Stimulated activated naive CD4-positive, alpha-beta T cell (primary cell): ENCODE measurements around the gene PLA2G3.
"Not testable (repeated sequence)": the region's sequence is repeated elsewhere in the genome, so short reads cannot be mapped to it uniquely, and the experiment has no call there.

Source experiments
- DNase-seq, 6 experiments: peaks; one replicate each; lab custom pipeline; 2025; lab: John Stamatoyannopoulos, UW

PLA2G3 gene

GRCh38 chr22:31099841-31100761, 40.2 kb downstream of the PLA2G3 start:
- DNase-seq: no peak

- DNase-seq: no peak
These were observed 40.9 kb downstream of the PLA2G3 start for GRCh38 chr22:31099386-31099785.

GRCh38 chr22:31098632-31099110, 41.6 kb downstream of the PLA2G3 start:
- no peak for DNase-seq

GRCh38 chr22:31097941-31098631, 42.2 kb downstream of the PLA2G3 start:
- DNase-seq: no peak

GRCh38 chr22:31097539-31097938, 42.8 kb downstream of the PLA2G3 start:
- DNase-seq: not testable (repeated sequence)

GRCh38 chr22:31096657-31097279, 43.5 kb downstream of the PLA2G3 start:
- DNase-seq: no peak

GRCh38 chr22:31095637-31096249, 44.6 kb downstream of the PLA2G3 start:
- DNase-seq: no peak

- no peak for DNase-seq
These were observed 45.6 kb downstream of the PLA2G3 start for GRCh38 chr22:31094741-31095140.

- DNase-seq: no peak
These were observed 46.2 kb downstream of the PLA2G3 start for GRCh38 chr22:31094021-31094551.

GRCh38 chr22:31093086-31093850, 47.0 kb downstream of the PLA2G3 start:
- DNase-seq: no peak

GRCh38 chr22:31092161-31092560, 48.1 kb downstream of the PLA2G3 start:
- no peak for DNase-seq

GRCh38 chr22:31091106-31091975, 49.0 kb downstream of the PLA2G3 start:
- no peak for DNase-seq

- DNase-seq: no peak
These were observed 49.9 kb downstream of the PLA2G3 start for GRCh38 chr22:31090217-31091085.

- peak in 4 of 6 experiments; percentile 12 to 23 (median 20) for DNase-seq
These were observed 50.9 kb downstream of the PLA2G3 start for GRCh38 chr22:31089160-31090100.

- DNase-seq: no peak
These were observed 51.9 kb downstream of the PLA2G3 start for GRCh38 chr22:31088233-31088986.

GRCh38 chr22:31087744-31088215, 52.5 kb downstream of the PLA2G3 start:
- no peak for DNase-seq
